ENCODE results near the gene SPCS2.

The SPCS2 gene

GRCh38 chr11:75022296-75022695 lies 73.2 kb downstream of the SPCS2 start:
- TF ChIP-seq EGR1 (IDR thresholded peaks at IDR 0.05) (no peak), RAD21 (IDR thresholded peaks at IDR 0.05; ENCODE audit: low read depth) (no peak), TEAD4 (IDR thresholded peaks at IDR 0.05) (no peak), FOXM1 (IDR thresholded peaks at IDR 0.05; ENCODE audit: borderline replicate concordance, low read depth) (no peak), NFIC (IDR thresholded peaks at IDR 0.05) (no peak), CEBPB (IDR thresholded peaks at IDR 0.05) (no peak), CREB1 (IDR thresholded peaks at IDR 0.05; ENCODE audit: low read depth) (no peak), ZBTB7A (IDR thresholded peaks at IDR 0.05; ENCODE audit: low read depth) (no peak), YY1 (IDR thresholded peaks at IDR 0.05; ENCODE audit: low read depth) (no peak), TAF1 (IDR thresholded peaks at IDR 0.05; ENCODE audit: low read depth) (no peak), MAX (IDR thresholded peaks at IDR 0.05) (no peak), TCF12 (IDR thresholded peaks at IDR 0.05; ENCODE audit: low read depth) (no peak), EP300 (IDR thresholded peaks at IDR 0.05; ENCODE audit: borderline replicate concordance) (no peak), REST (IDR thresholded peaks at IDR 0.05; ENCODE audit: low read depth) (no peak), USF1 (IDR thresholded peaks at IDR 0.05) (no peak)

GRCh38 chr11:75022759-75023396 lies 73.8 kb downstream of the SPCS2 start:
- TF ChIP-seq TEAD4 (IDR thresholded peaks at IDR 0.05): peak; percentile 61
- no peak for TF ChIP-seq YY1 (IDR thresholded peaks at IDR 0.05; ENCODE audit: low read depth)
- TF ChIP-seq RAD21 (IDR thresholded peaks at IDR 0.05; ENCODE audit: low read depth): peak; percentile 92

- TF ChIP-seq TCF12 (IDR thresholded peaks at IDR 0.05; ENCODE audit: low read depth): no peak
- no peak for TF ChIP-seq EP300 (IDR thresholded peaks at IDR 0.05; ENCODE audit: borderline replicate concordance)
- no peak for TF ChIP-seq MAX (IDR thresholded peaks at IDR 0.05)
- TF ChIP-seq FOXM1 (IDR thresholded peaks at IDR 0.05; ENCODE audit: borderline replicate concordance, low read depth): no peak
- no peak for TF ChIP-seq TAF1 (IDR thresholded peaks at IDR 0.05; ENCODE audit: low read depth)
- TF ChIP-seq YY1 (IDR thresholded peaks at IDR 0.05; ENCODE audit: low read depth): no peak
- no peak for TF ChIP-seq RAD21 (IDR thresholded peaks at IDR 0.05; ENCODE audit: low read depth)
- TF ChIP-seq EGR1 (IDR thresholded peaks at IDR 0.05): no peak
- TF ChIP-seq TEAD4 (IDR thresholded peaks at IDR 0.05): no peak
These were observed 74.5 kb downstream of the SPCS2 start for GRCh38 chr11:75023446-75024067.

GRCh38 chr11:75024068-75024449 lies 75.0 kb downstream of the SPCS2 start:
- TF ChIP-seq RAD21 (IDR thresholded peaks at IDR 0.05; ENCODE audit: low read depth) (no peak), FOXM1 (IDR thresholded peaks at IDR 0.05; ENCODE audit: borderline replicate concordance, low read depth) (no peak), NFIC (IDR thresholded peaks at IDR 0.05) (no peak), TAF1 (IDR thresholded peaks at IDR 0.05; ENCODE audit: low read depth) (no peak), EP300 (IDR thresholded peaks at IDR 0.05; ENCODE audit: borderline replicate concordance) (no peak), YY1 (IDR thresholded peaks at IDR 0.05; ENCODE audit: low read depth) (no peak), MAX (IDR thresholded peaks at IDR 0.05) (no peak), REST (IDR thresholded peaks at IDR 0.05; ENCODE audit: low read depth) (no peak), EGR1 (IDR thresholded peaks at IDR 0.05) (no peak), TCF12 (IDR thresholded peaks at IDR 0.05; ENCODE audit: low read depth) (no peak), TEAD4 (IDR thresholded peaks at IDR 0.05) (no peak), ZBTB7A (IDR thresholded peaks at IDR 0.05; ENCODE audit: low read depth) (no peak), CREB1 (IDR thresholded peaks at IDR 0.05; ENCODE audit: low read depth) (no peak)

GRCh38 chr11:75024764-75025211 lies 75.7 kb downstream of the SPCS2 start:
- TF ChIP-seq FOXM1 (IDR thresholded peaks at IDR 0.05; ENCODE audit: borderline replicate concordance, low read depth) (no peak), NFIC (IDR thresholded peaks at IDR 0.05) (no peak), TEAD4 (IDR thresholded peaks at IDR 0.05) (no peak), YY1 (IDR thresholded peaks at IDR 0.05; ENCODE audit: low read depth) (no peak), USF1 (IDR thresholded peaks at IDR 0.05) (no peak)
